Keratinocyte (primary cell): ENCODE measurements around the gene MTHFR.

Source experiments
- EZH2 ChIP-seq: IDR thresholded peaks from one replicate; pipeline ENCODE4 v1.6.1; 2012; ENCODE audit warnings: inconsistent platforms, mild to moderate bottlenecking, low read length, moderate library complexity
- TF ChIP-seq, protein P1 (sequence below), 3 experiments: IDR thresholded peaks in 1 of 3; conservative IDR thresholded peaks in 1 of 3; optimal IDR thresholded peaks in 1 of 3; 2 replicates in 2 of 3; 3 replicates in 1 of 3; pipeline versions ENCODE3 to v1.5.1; 2011; ENCODE audit warnings: low read length in 3 of 3, mild to moderate bottlenecking in 3 of 3, moderate library complexity in 2 of 3, control low read depth in 1 of 3, inconsistent platforms in 1 of 3; ENCODE audit not compliant: insufficient read depth in 2 of 3; ENCODE audit errors: extremely low read depth in 1 of 3

DNA sequence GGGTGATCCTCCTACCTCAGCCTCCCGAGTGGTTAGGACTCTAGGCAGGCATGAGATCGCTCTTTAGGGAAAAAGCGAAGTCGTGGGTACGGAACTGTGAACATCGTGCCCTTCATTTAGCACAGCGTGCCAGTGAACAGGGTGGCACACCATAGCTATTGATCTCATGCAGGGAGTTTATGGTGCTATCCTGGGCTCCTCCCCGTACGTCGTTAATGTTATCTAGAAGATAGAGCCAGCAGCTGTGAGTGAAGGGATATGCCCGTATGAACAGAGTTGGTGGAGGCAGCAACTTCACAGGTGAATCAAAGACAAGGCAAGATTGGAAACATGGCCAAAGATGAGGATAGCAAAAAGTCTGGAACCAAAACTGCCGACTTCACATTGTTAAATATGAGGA lies 11.4 kb upstream of the MTHFR start:
- TF ChIP-seq EZH2, result no peak
- TF ChIP-seq, protein P1, sequence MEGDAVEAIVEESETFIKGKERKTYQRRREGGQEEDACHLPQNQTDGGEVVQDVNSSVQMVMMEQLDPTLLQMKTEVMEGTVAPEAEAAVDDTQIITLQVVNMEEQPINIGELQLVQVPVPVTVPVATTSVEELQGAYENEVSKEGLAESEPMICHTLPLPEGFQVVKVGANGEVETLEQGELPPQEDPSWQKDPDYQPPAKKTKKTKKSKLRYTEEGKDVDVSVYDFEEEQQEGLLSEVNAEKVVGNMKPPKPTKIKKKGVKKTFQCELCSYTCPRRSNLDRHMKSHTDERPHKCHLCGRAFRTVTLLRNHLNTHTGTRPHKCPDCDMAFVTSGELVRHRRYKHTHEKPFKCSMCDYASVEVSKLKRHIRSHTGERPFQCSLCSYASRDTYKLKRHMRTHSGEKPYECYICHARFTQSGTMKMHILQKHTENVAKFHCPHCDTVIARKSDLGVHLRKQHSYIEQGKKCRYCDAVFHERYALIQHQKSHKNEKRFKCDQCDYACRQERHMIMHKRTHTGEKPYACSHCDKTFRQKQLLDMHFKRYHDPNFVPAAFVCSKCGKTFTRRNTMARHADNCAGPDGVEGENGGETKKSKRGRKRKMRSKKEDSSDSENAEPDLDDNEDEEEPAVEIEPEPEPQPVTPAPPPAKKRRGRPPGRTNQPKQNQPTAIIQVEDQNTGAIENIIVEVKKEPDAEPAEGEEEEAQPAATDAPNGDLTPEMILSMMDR (optimal IDR thresholded peaks at IDR 0.05 in 1 of 3, IDR thresholded peaks at IDR 0.05 in 1 of 3, conservative IDR thresholded peaks at IDR 0.05 in 1 of 3; ENCODE audit: extremely low read depth in 1 of 3, insufficient read depth in 2 of 3, low read length in 3 of 3), result no peak
